CD4-positive, alpha-beta T cell treated with Interleukin-6 for 4 hours (primary cell): ENCODE measurements around the gene SF3A1.
A peak's percentile ranks its signal among the peaks of the same experiment; 100 is the strongest.
"Not testable (repeated sequence)": the region's sequence is repeated elsewhere in the genome, so short reads cannot be mapped to it uniquely, and the experiment has no call there.

Experiments
- DNase-seq: peaks from one replicate; pipeline ENCODE4 v3.0.0-alpha.2; 2020; ENCODE audit warnings: mixed read lengths

The SF3A1 gene

GRCh38 chr22:30356449-30357235 is at the start of gene SF3A1, which contains the start of gene CCDC157:
Gene SF3A1, minus strand, starts transcription at chr22:30356894. Its CDS starts 102 bp downstream, at chr22:30356792.
Gene CCDC157, plus strand, starts transcription at chr22:30357007. Its CDS starts 8,994 bp downstream, at chr22:30366001.
- peak; percentile 88 for DNase-seq

GRCh38 chr22:30406400-30406799 is 49.7 kb upstream of the SF3A1 start:
- no peak for DNase-seq

GRCh38 chr22:30405731-30406130 is 49.0 kb upstream of the SF3A1 start:
- no peak for DNase-seq

GRCh38 chr22:30404307-30404706 is 47.6 kb upstream of the SF3A1 start:
- DNase-seq, result no peak

GRCh38 chr22:30402766-30403104 is 46.0 kb upstream of the SF3A1 start:
- not testable (repeated sequence) for DNase-seq

- no peak for DNase-seq
Measured at GRCh38 chr22:30402028-30402765, 45.5 kb upstream of the SF3A1 start.

GRCh38 chr22:30401024-30401423 is 44.3 kb upstream of the SF3A1 start:
- not testable (repeated sequence) for DNase-seq

GRCh38 chr22:30400159-30400558 is 43.5 kb upstream of the SF3A1 start:
- no peak for DNase-seq

- no peak for DNase-seq
Measured at GRCh38 chr22:30399718-30400117, 43.0 kb upstream of the SF3A1 start.

GRCh38 chr22:30398685-30399680 is 42.3 kb upstream of the SF3A1 start:
- DNase-seq, result peak; percentile 40

GRCh38 chr22:30397656-30398635 is 41.3 kb upstream of the SF3A1 start:
- peak; percentile 15 for DNase-seq

- peak; percentile 75 for DNase-seq
Measured at GRCh38 chr22:30396871-30397655, 40.4 kb upstream of the SF3A1 start, which contains the start of gene SEC14L2. Gene SEC14L2, plus strand, starts transcription at chr22:30397018. Its CDS starts 99 bp downstream, at chr22:30397117.

GRCh38 chr22:30393885-30394284 is 37.2 kb upstream of the SF3A1 start:
- no peak for DNase-seq

GRCh38 chr22:30393322-30393680 is 36.6 kb upstream of the SF3A1 start:
- DNase-seq, result no peak

GRCh38 chr22:30392661-30393321 is 36.1 kb upstream of the SF3A1 start:
- DNase-seq, result peak; percentile 35

GRCh38 chr22:30390974-30391691 is 34.4 kb upstream of the SF3A1 start:
- DNase-seq, result peak; percentile 87

- peak; percentile 81 for DNase-seq
Measured at GRCh38 chr22:30386960-30387827, 30.5 kb upstream of the SF3A1 start, which contains the start of gene RNF215. Gene RNF215, minus strand, starts transcription at chr22:30387411. Its CDS starts 98 bp downstream, at chr22:30387313.

GRCh38 chr22:30386608-30386959 is 29.9 kb upstream of the SF3A1 start:
- no peak for DNase-seq
